HepG2 (cell line): ENCODE results near the gene EHBP1. TPM values are rescaled to one million over a fixed set of nuclear protein-coding genes. Genes with fewer than 3 reads are reported as not detected.

Experiments used
- AGO2 ChIP-seq: fragments of 200-400 bp; formaldehyde crosslinking; optimal IDR thresholded peaks from 2 replicates; pipeline ENCODE3; 2017; ENCODE audit warnings: mild to moderate bottlenecking, low read depth, low read length, moderate library complexity
- CENPBD1 ChIP-seq: sonication (generic); formaldehyde crosslinking; IDR thresholded peaks from 2 replicates; pipeline ENCODE4 v1.8.0; 2022; ENCODE audit warnings: missing genetic modification reagents, low read depth, mild to moderate bottlenecking, borderline replicate concordance
- KAT8 ChIP-seq: IDR thresholded peaks from 2 replicates; pipeline ENCODE4 v1.6.1; 2016; ENCODE audit warnings: missing genetic modification reagents, missing compliant biosample characterization
- NRL ChIP-seq: sonication (generic); formaldehyde crosslinking; IDR thresholded peaks from 2 replicates; pipeline ENCODE4 v1.5.0; 2020; ENCODE audit warnings: missing genetic modification reagents, mild to moderate bottlenecking, moderate library complexity, borderline replicate concordance
- RAD21 ChIP-seq: fragments of 450-650 bp; formaldehyde crosslinking; IDR thresholded peaks from 2 replicates; pipeline ENCODE4 v1.5.0; 2020; ENCODE audit warnings: mild to moderate bottlenecking
- SAP130 ChIP-seq: IDR thresholded peaks from 2 replicates; pipeline ENCODE4 v1.6.1; 2016; ENCODE audit warnings: low read depth
- TFDP2 ChIP-seq: sonication (generic); formaldehyde crosslinking; IDR thresholded peaks from 2 replicates; pipeline ENCODE4 v1.4.0; 2020; ENCODE audit warnings: missing genetic modification reagents
- TRAFD1 ChIP-seq: sonication (generic); formaldehyde crosslinking; IDR thresholded peaks from 2 replicates; pipeline ENCODE4 v1.5.1; 2020; ENCODE audit warnings: missing genetic modification reagents, mild to moderate bottlenecking, borderline replicate concordance
- ZNF234 ChIP-seq: sonication (generic); formaldehyde crosslinking; conservative IDR thresholded peaks from 2 replicates; pipeline ENCODE4 v1.5.1; 2020; ENCODE audit warnings: mild to moderate bottlenecking, missing genetic modification reagents
- ZNF30 ChIP-seq: sonication (generic); formaldehyde crosslinking; IDR thresholded peaks from 2 replicates; pipeline ENCODE4 v1.5.0; 2020; ENCODE audit warnings: mild to moderate bottlenecking, missing genetic modification reagents
- ZNF407 ChIP-seq: sonication (generic); formaldehyde crosslinking; IDR thresholded peaks from one replicate; pipeline ENCODE4 v1.5.1; 2020; ENCODE audit warnings: mild to moderate bottlenecking, missing genetic modification reagents; ENCODE audit errors: not compliant biosample characterization
- ZNF589 ChIP-seq: sonication (generic); formaldehyde crosslinking; conservative IDR thresholded peaks from 2 replicates; pipeline ENCODE4 v1.8.0; 2022; ENCODE audit warnings: mild to moderate bottlenecking, moderate library complexity, missing genetic modification reagents
- ZNF790 ChIP-seq: sonication (generic); formaldehyde crosslinking; IDR thresholded peaks from 2 replicates; pipeline ENCODE4 v1.8.0; 2022; ENCODE audit warnings: missing genetic modification reagents, mild to moderate bottlenecking, borderline replicate concordance
- ZNF816 ChIP-seq: sonication (generic); formaldehyde crosslinking; IDR thresholded peaks from 2 replicates; pipeline ENCODE4 v1.8.0; 2022; ENCODE audit warnings: missing genetic modification reagents, mild to moderate bottlenecking, borderline replicate concordance
- polyA plus RNA-seq, 8 experiments: library from polyadenylated mRNA; depleted of rRNA in 3 of 8; stranded (reverse) in 7 of 8; unstranded in 1 of 8; fragments of >200 nt; fragmentation: Illumina TruSeq in 4 of 8; extraction: Trizol in 4 of 8; gene quantifications; 2 replicates each; pipeline versions ENCODE4 v1.2.1 to v1.2.3, GENCODE V29; 2011 to 2016; ENCODE audit warnings: low read depth in 4 of 8, missing spikeins in 1 of 8, mixed read lengths in 1 of 8; ENCODE audit not compliant: insufficient read depth in 1 of 8
- total RNA-seq, 5 experiments: library from RNA; depleted of rRNA; stranded (reverse); fragments of >200 nt; fragmentation: Illumina TruSeq; extraction: Trizol; gene quantifications; 2 replicates each; pipeline ENCODE4 v1.2.3, GENCODE V29; 2016; ENCODE audit warnings: low read depth in 1 of 5
- TF ChIP-seq, protein P1 (sequence below): IDR thresholded peaks from 2 replicates; pipeline ENCODE4 v1.6.1; 2016; ENCODE audit warnings: missing compliant biosample characterization, missing genetic modification reagents, borderline replicate concordance

Gene EHBP1
- total and polyA plus RNA-seq, 2 of the 13 experiments (the other 11 are each of a cell fraction or from before 2014, with no cell fraction given): 93.5 to 146 TPM

DNA sequence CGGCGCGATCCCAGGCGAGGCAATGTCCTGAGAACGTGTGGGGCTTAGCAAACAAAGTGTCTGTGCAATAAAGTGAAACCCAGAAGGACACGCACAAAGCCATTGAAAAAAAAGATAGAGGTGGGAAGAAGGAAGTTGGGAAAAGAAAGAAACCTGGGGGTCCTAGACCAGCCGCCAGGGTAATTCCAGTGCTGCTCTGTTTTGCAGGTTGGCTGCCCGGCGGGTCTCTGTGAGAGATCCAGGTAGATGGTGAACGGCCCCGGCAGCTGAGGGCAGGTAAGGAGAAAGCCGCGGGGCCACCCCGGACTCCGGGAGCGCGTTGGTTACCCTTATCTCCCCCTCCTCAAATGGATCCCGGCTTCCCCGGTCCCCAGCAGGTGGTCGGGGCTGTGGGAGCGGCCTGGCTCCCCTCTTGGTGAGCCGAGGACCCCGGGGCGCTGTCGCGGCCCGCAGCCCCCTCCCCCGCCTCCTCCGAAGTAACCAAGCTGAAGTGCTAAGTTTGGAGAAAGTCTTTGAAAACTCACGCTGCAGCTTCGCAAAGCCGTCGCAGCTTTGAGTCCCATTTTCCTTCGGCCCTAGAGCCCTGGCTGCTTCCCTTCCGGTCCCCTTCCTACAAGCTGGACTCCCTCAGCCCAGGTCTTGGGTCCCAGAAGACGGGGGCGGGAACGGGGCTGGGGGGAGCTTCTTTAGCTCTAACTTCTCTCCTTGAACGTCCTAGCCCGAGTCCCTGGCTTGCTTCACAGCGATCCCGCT lies 345.7 kb downstream of the EHBP1 start (continued):
- peak; percentile 28 for TF ChIP-seq ZNF407 (CRISPR knock-in tag)
- TF ChIP-seq CENPBD1 (CRISPR knock-in tag): no peak
- TF ChIP-seq NRL (CRISPR knock-in tag): peak; percentile 48
- peak; percentile 78 for TF ChIP-seq AGO2
- TF ChIP-seq TFDP2 (CRISPR knock-in tag): peak; percentile 52
- TF ChIP-seq ZNF234: no peak
- TF ChIP-seq ZNF589 (CRISPR knock-in tag): 0 out of 2 replicates have a peak, but pooled peaks have one; percentile 1
- TF ChIP-seq KAT8 (CRISPR knock-in tag): peak; percentile 8; the same call in 1 of the 2 replicates
- TF ChIP-seq, protein P1, sequence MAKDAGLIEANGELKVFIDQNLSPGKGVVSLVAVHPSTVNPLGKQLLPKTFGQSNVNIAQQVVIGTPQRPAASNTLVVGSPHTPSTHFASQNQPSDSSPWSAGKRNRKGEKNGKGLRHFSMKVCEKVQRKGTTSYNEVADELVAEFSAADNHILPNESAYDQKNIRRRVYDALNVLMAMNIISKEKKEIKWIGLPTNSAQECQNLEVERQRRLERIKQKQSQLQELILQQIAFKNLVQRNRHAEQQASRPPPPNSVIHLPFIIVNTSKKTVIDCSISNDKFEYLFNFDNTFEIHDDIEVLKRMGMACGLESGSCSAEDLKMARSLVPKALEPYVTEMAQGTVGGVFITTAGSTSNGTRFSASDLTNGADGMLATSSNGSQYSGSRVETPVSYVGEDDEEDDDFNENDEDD (CRISPR knock-in tag): 0 out of 2 replicates have a peak, but pooled peaks have one; percentile 25
- no peak for TF ChIP-seq TRAFD1
- TF ChIP-seq RAD21 (CRISPR knock-in tag): peak; percentile 34
- TF ChIP-seq ZNF30 (CRISPR knock-in tag): no peak
- TF ChIP-seq ZNF790 (CRISPR knock-in tag): 0 out of 2 replicates have a peak, but pooled peaks have one; percentile 39
- TF ChIP-seq SAP130 (CRISPR knock-in tag): peak; percentile 14; the same call in 1 of the 2 replicates
- no peak for TF ChIP-seq ZNF816
